NB4 (cell line): ENCODE results near the gene IFTAP.

Experiments
- POLR2A ChIP-seq: IDR thresholded peaks from 2 replicates; pipeline ENCODE4 v1.6.1; 2011; ENCODE audit warnings: mild to moderate bottlenecking; ENCODE audit not compliant: insufficient read length; ENCODE audit errors: extremely low read depth
- TF ChIP-seq, protein P1 (sequence below): IDR thresholded peaks from one replicate; pipeline ENCODE4 v1.5.1; 2012; ENCODE audit warnings: low read depth, low read length
- TF ChIP-seq, protein P2 (sequence below): IDR thresholded peaks from 2 replicates; pipeline ENCODE4 v1.6.1; 2011; ENCODE audit warnings: low read depth, low read length

DNA sequence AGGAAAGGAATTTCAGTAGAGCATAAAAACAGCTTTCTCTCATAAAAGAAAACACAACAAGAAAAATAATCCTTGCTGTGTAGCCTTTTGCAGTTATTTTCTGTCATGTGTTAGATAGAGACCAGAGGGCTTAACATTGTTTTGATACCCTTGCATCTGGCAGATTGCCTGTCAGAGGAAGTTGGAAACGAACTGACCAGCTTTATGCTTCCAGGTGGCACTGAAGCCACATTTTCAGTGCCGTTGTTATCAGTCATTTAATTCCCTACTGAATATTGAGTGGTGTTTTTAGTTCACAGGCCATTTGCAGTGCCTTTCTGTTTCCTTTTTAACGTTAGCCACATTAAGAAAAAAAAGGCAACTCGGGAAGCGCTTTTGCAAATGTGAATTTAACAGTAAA lies 25.2 kb downstream of the IFTAP start:
- no peak for TF ChIP-seq POLR2A
- TF ChIP-seq, protein P1, sequence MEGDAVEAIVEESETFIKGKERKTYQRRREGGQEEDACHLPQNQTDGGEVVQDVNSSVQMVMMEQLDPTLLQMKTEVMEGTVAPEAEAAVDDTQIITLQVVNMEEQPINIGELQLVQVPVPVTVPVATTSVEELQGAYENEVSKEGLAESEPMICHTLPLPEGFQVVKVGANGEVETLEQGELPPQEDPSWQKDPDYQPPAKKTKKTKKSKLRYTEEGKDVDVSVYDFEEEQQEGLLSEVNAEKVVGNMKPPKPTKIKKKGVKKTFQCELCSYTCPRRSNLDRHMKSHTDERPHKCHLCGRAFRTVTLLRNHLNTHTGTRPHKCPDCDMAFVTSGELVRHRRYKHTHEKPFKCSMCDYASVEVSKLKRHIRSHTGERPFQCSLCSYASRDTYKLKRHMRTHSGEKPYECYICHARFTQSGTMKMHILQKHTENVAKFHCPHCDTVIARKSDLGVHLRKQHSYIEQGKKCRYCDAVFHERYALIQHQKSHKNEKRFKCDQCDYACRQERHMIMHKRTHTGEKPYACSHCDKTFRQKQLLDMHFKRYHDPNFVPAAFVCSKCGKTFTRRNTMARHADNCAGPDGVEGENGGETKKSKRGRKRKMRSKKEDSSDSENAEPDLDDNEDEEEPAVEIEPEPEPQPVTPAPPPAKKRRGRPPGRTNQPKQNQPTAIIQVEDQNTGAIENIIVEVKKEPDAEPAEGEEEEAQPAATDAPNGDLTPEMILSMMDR = no peak
- TF ChIP-seq, protein P2, sequence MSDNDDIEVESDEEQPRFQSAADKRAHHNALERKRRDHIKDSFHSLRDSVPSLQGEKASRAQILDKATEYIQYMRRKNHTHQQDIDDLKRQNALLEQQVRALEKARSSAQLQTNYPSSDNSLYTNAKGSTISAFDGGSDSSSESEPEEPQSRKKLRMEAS = no peak
